ENCODE data around the gene FMNL2.

The FMNL2 gene

GRCh38 chr2:152600697-152601096 is 265.7 kb downstream of the FMNL2 start:
- no peak for DNase-seq

GRCh38 chr2:152602750-152603149 is 267.8 kb downstream of the FMNL2 start:
- DNase-seq, result no peak

GRCh38 chr2:152603166-152603565 is 268.2 kb downstream of the FMNL2 start:
- no peak for DNase-seq

- DNase-seq, result no peak
Measured at GRCh38 chr2:152606081-152606480, 271.1 kb downstream of the FMNL2 start.

GRCh38 chr2:152606941-152607340 is 272.0 kb downstream of the FMNL2 start:
- DNase-seq, result no peak

GRCh38 chr2:152607793-152608300 is 272.9 kb downstream of the FMNL2 start:
- DNase-seq, result no peak

- DNase-seq, result no peak
Measured at GRCh38 chr2:152609154-152609553, 274.2 kb downstream of the FMNL2 start.

GRCh38 chr2:152609699-152610098 is 274.7 kb downstream of the FMNL2 start:
- no peak for DNase-seq

- DNase-seq, result peak; percentile 98
Measured at GRCh38 chr2:152611458-152612231, 276.7 kb downstream of the FMNL2 start.

- no peak for DNase-seq
Measured at GRCh38 chr2:152613235-152613634, 278.3 kb downstream of the FMNL2 start.

DNA sequence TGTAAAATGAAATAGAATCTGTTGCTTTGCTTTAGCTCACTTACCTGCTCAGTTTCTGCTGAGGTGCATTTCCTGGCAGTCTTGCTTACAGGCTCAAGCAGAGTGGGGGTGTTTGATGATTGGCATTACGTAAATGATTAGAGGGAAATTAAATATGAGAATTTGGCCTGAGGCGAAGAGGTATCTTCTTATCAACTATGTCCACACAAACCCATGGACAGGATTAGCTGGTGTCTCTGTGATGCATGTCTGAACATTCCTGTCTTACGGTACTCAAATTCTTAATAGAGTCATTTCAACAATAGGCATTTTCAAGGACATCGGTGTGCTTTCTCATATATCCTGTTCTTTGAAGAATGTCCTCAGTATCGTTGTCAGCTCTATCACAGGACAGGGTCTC is 280.2 kb downstream of the FMNL2 start:
- DNase-seq, result no peak

GRCh38 chr2:152617456-152618192 is 282.6 kb downstream of the FMNL2 start:
- DNase-seq, result no peak

DNA sequence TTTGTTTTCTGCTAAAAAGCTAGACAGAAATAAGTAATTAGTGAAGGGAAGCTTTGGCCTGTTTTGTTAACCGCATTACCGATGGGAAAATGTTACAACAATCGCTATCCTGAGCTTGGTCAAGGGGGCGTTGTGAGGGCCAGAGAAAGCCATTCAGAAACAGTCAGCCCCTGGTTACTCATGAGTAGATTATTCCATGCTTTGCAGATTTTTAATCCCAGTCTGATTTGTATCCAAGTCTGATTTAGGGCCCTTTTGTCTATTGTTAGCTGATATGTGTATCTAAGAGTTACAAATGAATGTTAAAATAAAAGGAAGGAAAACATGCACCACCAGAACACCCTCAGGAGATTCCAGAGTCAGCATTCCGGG is 283.2 kb downstream of the FMNL2 start:
- DNase-seq, result no peak

DNA sequence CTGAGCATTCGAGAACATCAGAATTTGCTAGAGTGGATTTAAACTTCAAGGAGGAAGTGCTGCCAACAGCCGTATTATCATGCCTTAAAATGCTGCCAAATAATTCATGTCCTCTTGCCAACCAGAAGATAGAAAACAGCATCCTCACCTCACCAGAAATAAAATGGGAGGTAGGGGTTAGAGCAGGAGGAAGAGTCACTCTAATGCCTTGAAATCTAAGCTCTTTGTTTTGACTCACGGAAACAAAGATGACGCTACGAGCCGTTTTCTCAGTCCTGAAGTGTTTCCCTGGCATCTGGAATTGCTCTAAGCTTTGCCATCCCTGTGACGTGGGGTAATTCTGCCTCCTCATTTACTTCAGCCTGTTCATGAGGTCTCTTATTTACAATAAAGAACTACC is 285.2 kb downstream of the FMNL2 start:
- no peak for DNase-seq

DNA sequence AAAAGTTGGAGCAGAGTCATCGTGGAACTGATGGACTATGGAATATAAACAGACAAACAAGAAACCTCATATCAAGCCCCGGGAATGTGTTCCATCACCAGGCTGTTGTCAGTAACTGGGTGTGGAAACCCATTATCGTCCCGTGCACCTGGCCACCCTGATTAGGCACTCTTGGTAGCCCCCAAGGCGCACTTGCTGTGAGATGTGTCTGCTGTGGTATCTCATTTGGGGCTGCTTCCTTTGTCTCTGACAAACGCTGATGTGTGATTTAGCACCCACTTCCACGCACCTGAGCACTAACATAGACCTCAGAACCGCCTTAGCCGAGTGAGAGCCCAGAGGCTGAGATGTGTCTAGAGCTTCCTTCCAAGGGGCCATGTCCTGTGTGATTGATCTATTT is 286.0 kb downstream of the FMNL2 start:
- DNase-seq, result no peak

DNA sequence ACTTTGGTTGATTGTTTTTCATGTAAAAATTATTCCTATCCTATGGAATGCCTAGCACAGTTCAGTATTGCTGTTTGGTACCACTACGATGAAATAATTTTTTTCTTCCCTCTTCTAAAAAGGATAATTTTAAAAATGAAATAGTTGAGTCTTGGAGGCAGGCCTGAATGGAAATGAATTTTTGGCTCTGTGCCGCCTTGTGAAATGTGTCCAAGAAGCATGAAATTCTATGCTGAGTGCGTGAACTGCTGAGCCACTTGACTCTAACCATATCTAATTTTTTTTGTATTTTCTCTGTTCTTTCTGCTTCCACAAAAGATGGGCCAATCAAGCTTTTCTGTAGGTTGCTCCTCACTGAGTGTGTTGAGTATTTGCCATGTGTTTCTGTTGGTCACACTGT is 287.2 kb downstream of the FMNL2 start:
- DNase-seq, result no peak

- no peak for DNase-seq
Measured at GRCh38 chr2:152623076-152623740, 288.2 kb downstream of the FMNL2 start.

GRCh38 chr2:152623775-152624174 is 288.8 kb downstream of the FMNL2 start:
- DNase-seq, result no peak

GRCh38 chr2:152624805-152625204 is 289.8 kb downstream of the FMNL2 start:
- no peak for DNase-seq

DNA sequence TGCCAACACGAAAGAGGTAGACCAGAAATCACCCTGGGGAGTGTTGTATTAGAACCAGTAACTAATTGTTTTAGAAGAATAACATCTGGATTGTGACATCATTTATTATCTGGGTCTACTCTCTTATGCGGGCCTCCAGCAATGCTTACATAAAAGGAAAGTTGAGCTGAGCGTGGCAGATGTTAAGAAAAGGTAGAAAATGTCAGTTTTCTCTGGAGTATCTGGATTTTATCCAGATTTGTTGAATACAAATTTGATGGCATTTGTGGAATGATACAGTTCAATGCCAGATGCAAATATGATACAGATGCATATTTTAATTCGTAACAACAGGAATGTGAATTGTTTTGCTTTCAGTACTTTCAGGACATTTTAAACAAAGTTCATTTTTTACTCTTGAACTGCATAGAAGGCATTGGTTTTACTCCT is 292.0 kb downstream of the FMNL2 start:
- DNase-seq, result no peak

DNA sequence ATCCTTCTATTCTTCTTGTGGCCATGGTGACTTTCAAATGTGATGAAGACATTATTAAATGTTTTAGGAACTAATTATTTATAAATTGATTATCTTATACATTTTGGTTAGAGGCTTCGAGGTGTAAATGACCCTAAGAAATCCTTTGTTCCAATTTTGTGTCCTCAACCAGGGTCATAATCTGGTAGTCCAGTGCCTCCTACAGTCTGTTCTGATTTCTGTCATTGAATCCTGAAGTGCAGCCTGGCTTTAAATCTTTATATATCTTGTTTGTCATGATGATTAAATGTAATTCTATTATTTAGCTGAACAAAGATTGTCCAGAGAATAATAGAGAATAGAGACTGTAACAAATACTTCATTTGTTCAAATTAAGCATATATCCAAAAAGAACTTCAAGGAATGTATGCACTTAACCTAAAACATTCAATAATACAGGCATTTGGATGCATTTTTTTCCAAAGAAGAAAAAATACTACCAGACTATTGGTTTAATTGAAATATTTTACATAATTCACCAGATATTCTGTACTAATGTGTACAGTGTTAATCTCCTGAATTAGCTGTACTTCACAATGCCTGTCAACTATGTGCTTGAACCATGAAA is 292.5 kb downstream of the FMNL2 start:
- DNase-seq, result no peak

GRCh38 chr2:152629202-152629601 is 294.2 kb downstream of the FMNL2 start:
- no peak for DNase-seq

- DNase-seq, result no peak
Measured at GRCh38 chr2:152630466-152630865, 295.5 kb downstream of the FMNL2 start.
